Measurements from ENCODE around the gene UST.

UST gene, protein sequence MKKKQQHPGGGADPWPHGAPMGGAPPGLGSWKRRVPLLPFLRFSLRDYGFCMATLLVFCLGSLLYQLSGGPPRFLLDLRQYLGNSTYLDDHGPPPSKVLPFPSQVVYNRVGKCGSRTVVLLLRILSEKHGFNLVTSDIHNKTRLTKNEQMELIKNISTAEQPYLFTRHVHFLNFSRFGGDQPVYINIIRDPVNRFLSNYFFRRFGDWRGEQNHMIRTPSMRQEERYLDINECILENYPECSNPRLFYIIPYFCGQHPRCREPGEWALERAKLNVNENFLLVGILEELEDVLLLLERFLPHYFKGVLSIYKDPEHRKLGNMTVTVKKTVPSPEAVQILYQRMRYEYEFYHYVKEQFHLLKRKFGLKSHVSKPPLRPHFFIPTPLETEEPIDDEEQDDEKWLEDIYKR

DNA sequence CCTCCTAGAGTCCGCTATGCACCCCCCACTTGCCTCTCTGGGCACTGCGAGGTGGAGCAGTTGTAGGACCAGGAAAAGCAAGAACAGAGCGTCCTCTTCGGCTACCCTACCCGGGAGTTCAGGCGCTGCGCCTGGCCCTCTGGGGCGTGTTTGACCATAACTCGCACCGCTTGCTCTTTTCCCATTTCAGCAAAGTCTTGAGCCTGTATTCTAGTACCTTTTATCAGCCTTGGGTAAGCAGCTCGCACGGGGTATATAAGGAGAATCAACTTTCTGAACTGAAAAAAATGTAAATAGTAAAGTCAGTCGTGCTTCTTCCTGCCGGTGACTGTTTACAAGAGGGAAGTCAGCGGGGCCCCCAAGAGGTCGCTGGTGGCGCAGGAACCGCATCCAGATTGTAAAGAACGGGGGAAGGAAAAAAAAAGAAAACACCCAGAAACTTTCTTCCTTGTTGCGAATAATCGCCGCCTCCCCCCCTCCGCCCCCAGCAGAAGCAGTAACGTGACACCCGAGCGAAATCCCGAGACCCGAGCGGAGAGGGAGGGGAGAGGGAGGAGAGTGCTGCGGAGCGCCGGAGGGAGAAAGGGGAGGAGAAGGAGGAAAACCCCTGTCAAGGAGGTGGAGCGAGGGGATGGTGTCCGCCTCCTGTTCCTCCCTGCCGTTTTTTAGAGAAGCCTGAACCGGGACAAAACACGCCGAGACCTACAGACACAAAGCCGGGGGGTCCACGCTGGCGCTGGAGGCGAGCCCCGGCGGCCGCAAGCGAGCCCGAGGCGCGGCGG lies at the start of gene UST:
TSS of gene UST (plus strand) at position 668 of the 782 bp plus-strand sequence. CDS start 401 bp downstream, outside the sequence.
- peak; percentile 97 for DNase-seq

DNA sequence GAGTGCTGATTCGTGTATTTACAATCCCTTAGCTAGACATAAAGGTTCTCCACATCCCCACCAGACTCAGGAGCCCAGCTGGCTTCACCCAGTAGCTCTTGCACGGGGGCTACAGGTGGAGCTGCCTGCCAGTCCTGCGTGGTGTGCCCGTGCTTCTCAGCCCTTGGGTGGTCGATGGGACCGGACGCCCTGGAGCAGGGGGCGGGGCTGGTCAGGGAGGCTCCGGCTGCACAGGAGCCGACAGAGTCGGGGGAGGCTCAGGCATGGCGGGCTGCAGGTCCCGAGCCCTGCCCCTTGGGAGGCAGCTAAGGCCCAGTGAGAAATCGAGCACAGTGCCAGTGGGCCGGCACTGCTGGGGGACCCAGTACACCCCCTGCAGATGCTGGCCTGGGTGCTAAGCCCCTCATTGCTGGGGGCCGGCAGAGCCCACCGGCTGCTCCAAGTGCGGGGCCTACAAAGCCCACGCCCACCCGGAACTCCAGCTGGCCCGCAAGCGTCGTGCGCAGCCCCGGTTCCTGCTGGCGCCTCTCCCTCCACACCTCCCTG lies 48.9 kb upstream of the UST start:
- DNase-seq: no peak

DNA sequence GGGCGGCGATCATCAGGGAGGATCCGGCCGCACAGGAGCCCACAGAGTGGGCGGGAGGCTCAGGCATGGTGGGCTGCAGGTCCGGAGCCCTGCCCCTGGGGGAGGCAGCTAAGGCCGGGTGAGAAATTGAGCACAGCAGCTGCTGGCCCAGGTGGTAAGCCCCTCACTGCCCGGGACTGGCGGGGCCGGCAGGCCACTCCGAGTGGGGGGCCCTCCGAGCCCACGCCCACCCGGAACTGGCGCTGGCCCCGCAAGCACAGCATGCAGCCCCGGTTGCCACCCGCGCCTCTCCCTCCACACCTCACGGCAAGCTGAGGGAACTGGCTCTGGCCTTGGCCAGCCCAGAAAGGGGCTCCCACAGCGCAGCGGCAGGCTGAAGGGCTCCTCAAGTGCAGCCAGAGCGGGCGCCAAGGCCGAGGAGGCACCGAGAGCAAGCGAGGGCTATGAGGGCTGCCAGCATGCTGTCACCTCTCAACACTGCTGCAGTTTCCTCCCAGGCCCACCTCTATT lies 48.1 kb upstream of the UST start:
- no peak for DNase-seq

DNA sequence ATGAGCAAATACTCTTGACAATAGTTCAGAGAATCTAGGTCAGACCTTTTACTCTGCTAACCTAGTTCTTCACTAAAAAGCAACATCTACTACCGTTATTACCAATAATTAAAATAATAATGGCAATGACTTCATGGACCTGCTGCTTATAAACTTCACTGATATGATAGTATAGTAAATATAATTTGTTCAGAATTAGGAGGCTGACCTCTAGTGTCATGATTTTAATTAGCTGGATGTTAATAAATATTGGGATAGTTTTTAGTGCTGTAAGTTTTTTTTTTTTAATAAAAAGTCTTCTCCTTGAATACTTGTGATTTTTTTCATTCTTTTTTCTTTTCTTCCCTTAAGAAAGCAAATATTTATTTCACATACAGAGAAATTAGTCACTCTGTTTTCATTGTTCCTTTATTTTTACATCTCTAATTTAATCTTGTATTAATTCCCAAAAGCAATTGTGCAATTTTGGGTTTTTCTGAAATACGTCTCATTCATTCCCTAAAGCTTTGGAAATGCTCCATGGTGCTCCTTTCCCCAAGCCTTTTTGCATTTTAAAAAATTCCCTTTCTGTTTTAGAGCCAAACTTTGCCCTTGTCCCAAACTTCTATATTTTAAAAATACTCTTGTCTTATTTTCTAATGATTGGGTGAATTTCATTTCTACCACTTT lies 46.6 kb upstream of the UST start:
- DNase-seq: no peak

DNA sequence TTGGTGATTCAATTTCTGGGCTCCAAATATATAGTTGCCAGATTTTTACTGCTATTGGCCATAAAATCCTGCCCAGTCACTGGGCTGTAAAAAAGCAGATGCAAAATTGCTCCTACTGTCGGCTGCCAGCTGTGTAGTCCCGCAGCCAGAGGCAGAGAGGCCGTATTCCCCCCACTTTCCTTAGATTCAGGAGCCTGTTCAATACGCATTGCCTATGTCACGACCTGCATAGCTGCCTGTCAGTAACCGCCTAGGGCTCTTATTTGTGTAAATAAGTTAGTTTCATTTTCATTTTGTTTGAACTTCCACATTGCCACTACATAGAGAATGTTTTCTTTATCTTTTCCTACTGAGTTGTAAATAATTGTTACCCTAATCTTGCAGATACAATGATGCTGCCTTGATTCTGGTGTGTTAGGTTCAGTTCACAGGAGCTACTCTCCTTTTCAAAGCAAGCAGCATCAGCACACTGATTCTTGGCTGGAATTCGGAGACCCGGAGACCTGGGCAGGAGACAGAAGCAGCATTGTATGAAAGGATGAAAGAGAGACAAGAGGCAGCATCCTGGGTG lies 46.0 kb upstream of the UST start:
- DNase-seq: peak; percentile 68

DNA sequence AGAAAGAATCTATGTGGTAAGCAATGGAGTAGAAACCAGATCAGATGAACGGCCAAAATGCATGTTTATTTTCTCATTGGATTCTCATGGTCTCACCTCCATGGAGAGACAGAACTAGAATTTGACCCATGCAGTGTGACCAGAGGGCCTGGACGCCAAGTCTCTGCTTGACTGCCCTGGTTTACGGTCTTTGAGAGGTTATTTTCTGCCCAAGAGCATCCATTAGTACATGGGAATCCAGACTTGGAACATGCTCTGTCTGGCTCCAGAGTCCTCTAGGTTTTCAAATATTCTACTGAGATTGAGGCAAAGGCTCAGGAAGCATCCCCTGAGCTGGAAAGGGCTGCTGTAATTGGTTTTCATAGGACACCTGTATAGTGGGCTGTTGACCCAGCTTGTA lies 45.5 kb upstream of the UST start:
- no peak for DNase-seq

DNA sequence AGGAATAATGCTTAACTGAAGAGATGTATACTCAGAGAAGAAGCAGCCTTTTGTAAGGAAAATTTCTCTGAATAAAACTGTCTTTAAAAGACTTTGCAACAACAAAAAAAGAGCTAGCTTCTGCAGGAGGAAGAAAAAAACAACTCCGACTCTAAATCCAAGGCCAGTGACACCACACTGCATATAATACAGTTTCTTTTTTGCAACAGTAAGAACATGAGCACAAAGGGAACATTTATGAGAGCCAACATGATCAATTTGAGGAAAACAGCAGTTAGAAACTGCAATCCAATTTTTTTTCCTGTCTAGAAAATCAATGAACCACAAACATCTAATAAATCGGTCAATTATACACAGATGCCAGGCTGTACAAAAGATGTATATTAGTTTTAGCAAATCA lies 42.9 kb upstream of the UST start:
- DNase-seq: no peak

DNA sequence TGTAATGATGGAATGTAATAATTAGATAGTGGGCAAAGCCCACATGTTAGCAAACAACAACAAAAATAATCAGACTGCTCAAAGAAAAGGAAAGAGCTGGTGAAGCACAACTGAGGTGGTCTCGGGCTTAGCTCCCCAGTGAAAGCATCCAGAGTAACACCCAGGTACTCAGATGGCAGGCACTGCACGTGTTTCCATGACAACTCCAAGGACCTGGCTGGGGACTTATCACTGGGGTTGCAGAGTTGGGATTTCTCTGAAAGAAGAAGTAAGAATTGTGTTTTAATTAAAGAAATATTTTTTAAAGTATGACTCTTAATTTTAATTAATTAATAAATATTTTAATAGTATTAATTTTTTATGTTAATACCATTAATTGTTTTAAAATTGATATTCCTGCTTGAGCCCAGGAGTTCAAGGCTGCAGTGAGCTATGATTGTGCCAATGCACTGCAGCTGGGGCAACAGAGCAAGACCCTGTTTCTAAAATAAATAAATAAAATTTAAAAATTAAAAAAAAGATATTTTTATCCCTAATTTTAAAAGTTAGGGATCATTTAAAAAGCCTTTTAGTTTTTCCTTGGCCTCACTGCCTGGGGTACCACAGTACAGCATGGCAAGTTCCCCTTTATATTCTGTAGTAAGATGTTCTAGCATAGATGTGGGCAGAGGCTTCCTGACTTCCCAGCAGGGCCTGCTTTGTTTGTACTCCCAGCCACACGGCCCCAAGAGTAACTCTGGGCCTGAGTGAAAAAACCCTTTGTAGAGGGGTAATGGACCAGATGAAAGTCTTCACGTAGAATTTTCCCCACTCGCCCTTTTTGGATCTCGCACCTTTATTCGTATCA lies 42.2 kb upstream of the UST start:
- no peak for DNase-seq

DNA sequence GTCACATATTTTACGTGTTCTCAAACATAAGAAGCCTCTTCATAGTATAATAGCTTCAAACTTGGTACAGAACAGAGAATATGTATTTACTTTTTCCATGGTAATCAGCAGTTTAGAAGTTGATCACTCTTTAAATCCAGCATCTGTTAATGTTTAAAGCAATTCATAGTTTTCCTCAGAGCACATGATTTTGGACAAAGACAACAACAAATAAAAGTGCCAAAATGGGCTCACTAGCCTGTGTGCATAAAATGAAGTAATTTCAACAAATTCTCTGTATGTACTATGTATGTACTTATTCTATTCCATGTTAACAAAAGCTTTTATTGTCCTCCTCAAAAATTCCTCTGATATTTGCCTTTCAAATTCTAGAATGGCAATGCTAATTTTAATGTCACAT lies 38.1 kb upstream of the UST start:
- DNase-seq: no peak

DNA sequence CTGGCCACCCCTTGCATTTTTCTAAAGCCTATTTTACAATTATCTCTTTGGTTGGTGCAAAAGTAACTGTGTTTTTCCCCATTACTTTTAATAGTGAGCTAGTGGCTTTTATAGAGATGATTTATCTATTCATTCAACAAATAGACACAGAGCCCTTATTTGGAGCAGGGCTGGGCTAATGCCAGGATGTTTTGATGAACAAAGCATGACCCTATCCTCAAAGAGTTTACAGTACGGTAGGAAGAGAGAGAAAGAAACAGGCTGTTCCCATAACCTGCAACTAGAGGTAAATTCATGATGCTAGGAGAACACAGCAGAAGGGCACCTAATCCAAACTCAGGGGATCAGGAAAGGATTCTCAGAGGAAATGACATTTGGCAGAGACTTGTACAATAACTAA lies 37.3 kb upstream of the UST start:
- DNase-seq: no peak

DNA sequence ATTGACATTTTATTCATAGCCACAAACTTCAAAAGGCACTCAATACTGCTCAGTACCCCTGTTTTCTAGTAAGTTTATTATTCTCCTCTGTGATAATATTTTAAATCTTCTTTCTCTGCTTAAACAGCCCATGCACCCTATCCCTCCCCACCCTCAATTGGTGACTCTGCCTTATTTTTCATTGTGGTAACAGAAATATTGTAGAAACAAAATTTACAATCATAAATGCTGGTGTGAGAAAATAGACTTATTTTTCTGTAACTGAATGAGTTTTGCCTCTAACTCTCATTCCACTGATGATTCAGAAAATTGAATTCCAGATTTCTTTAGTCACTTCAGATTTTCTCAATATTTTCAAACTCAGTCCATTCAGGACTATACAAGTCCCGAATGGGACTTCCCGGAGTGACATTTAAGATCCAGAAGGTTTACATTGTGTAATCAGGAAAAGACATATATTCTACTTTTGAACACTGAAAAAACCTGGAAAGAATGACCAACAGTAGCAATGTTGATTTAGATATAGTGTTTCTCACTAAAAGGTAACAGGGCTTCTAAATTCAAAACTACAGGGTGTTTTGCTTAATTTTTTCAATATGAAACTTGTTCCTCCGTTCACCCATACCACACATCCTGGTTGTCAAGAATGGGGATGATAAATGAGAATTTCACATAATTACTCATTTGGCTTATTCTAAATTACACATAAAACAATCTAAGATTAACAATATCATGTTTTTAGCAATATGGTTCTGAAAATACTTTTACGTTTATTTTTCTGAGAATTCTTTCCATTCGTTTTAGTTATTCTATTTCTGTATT lies 34.8 kb upstream of the UST start:
- peak; percentile 41 for DNase-seq

DNA sequence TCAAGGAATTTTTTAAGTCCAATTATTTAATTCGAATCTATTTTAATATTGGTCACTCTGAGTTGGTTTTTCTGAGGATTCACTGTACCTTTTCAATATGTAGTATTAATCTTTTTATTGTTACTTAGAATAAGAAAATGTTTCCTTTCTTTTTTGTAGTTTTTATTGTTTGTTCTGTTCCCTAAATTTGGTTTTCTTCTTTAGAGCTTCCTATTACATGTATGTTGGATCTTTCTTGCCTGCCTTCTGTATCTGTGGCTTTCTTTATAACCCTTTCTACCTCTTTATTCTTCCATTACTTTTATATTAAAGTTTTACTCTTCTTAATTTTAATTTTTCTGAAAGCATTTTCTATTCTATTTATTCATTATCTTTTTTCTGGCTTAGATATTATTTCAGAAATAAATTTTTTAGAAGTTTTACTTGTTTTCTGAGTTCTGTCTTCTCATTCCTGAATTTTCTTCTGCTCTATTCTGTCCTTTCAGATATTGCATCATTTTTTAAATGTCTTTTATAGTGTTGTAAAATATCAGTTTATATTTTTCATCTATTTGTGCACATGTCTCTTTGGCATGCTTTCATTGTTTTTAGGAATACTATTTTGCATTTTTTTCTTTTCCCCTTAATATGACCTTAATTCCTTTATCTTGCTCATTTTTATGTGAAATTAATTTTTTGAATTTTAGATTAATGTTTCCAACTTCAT lies 33.6 kb upstream of the UST start:
- no peak for DNase-seq

DNA sequence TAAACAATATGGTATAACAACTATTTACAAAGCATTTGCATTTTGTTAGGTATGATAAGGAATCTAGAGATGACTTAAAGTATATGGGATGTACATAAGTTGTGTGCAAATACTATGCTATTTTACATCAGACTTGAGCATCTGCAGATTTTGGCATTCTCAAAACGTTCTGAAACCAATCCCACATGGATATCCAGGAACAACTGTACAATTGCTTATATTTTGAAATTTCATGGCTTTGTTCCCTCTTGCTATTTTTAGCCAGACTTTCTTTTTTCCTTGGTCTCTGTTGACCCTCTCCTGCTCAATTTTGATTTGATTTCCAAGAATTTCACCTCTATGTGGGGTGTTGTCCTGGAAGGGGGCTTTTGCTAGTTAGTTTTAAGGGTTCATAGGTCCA lies 32.9 kb upstream of the UST start:
- DNase-seq: no peak

DNA sequence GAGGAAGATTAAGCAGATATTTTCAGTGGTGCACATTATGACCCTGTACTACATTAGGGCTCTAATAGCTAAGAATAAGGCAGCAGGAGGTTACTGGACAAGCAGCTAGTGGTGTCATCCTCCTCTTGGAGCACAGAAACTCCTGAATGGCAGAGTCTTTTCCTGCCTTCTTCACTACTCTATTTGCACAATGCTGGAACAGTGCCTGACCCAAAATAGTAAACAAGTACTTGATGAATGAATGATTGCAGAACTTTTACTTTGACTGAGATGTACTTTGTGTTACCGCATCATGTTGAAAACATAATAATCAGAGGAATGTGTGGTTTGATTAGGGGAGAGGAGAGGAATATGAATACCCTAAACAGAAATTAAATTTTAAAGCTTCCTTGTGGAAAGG lies 30.0 kb upstream of the UST start:
- DNase-seq: no peak

DNA sequence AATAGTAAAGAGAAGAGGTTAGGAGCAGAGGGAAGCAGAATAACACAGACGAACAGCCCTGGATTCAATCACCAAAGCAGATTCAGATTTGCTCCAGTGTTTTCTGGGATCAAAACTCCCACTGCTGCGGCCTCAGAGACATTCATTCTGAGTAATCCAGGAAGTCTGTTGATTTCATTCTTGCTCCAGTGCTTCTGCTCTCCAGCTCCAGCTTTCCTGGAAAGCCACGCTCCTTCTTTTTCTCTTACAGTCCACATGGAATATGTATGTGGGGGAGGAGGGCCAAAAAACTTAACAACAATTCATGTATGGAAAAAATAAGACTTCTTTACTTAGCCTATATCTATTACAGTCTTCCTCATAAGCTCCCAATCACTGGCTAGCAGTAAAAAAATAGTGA lies 26.4 kb upstream of the UST start:
- peak; percentile 35 for DNase-seq

DNA sequence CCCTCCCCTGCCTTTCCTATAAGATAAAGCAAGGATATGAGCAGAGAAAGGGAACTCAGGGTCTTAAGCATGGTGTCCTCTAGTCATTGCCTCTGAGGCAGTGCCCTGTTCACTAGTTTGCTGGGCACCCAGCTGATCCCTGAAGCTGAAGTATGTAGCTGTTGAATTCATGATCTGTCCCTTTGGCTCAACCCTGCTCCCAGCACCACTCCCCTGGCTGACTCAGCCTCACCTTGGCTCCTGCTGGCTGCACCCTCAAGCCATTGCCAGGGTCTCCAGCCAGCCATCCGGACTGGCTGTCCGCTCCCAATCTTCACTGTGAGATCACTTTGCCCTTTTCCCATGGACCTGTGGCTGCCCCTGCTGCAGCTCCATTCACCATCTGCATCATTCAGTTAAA lies 25.9 kb upstream of the UST start:
- DNase-seq: no peak

DNA sequence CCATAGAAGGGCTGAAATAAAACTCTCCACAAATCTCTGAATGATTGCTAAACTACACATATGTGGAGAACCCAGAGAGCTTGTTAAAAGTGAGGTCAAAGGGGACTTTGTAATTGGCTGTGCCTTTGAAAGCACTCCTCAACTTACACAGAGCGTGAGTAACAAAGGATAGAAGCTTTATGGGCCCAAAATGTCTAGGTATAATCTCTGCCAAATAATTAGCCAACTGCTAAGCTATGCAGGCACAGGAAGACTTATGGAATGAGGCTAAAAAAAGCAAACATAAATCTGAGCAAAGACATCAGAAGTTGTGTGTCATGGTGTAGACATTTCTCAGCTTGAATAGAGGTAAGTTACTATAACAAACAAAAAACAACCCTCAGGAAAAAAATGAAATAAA lies 23.3 kb upstream of the UST start:
- DNase-seq: peak; percentile 96

DNA sequence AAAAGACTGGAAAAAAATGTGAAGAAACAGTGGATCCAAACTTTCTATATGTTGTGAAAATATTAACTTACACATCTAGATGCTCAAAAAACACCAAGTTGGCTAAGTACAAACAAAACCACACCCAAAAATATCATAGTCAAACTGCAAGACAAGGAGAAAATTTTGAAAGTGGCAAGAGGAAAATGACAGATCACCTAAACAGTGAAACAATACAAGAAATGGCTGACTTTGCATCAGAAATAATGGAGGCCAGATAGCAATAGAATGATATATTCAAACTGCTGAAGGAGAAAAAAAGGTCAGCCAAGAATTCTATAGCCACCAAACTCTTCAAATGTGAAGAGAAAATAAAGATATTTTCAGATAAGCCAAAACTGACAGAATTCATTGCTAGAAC lies 22.4 kb upstream of the UST start:
- DNase-seq: no peak

DNA sequence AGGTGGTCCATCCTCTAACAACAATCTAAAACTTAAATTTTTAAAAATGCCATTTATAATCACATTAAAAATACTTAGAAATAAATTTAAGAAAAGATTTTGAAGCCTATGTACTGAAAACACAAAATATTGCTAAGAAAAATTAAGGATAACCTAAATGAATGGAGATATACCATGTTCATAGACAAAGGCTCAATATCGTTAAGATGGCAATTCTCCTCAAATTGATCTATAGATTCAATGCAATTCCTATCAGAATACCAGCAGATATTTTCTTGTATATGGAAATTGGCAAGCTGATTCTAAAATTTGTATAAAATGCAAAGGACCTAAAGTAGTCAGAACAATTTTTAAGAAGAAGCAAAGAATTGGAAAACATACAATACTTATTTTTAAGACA lies 19.7 kb upstream of the UST start:
- DNase-seq: no peak

DNA sequence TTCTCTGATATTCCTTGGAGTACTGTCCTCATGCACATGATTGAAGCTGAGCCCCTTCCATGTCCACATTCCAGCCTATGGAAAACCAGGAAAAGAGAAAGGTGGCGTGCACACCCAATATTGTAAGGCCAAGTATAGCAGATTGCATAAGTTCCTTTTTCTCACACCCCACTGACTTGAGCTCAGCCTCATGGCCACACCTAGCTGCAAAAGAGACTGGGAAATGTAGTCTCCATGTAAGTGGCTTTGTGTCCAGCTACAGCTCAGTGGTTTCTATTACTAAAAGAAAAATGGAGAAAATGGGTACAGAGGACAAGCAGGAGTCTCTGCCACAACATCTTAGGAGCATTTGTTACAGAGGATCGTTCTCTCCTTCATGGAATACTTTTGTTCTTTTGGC lies 10.8 kb upstream of the UST start:
- no peak for DNase-seq
